Muscle of back (tissue), 11 donors: Measurements from ENCODE around the gene GGA1. TPM values are rescaled to one million over a fixed set of nuclear protein-coding genes. Genes with fewer than 3 reads are reported as not detected.

Source experiments
- DNase-seq, 3 donors: peaks; one replicate each; pipeline versions ENCODE4 v3.0.0 to v3.0.0-alpha.2; 2013
- polyA plus RNA-seq, 10 donors: library from polyadenylated mRNA; unstranded; fragments of 120-200 nt; gene quantifications; one replicate each; pipeline ENCODE4 v1.2.1, GENCODE V29; 2013; ENCODE audit not compliant: insufficient read length in 10 of 10

GGA1 gene
- polyA plus RNA-seq, 10 donors = 27.6 to 49.1 (median 34.4) TPM

GRCh38 chr22:37627545-37627944 lies 18.9 kb downstream of the GGA1 start:
- DNase-seq = no peak

GRCh38 chr22:37628830-37629229 lies 20.2 kb downstream of the GGA1 start:
- DNase-seq = no peak

GRCh38 chr22:37629928-37630327 lies 21.3 kb downstream of the GGA1 start:
- DNase-seq = no peak

GRCh38 chr22:37630839-37631435 lies 22.3 kb downstream of the GGA1 start:
- DNase-seq = no peak

GRCh38 chr22:37631448-37632173 lies 23.0 kb downstream of the GGA1 start:
- DNase-seq = peak in 1 of 3 donors; percentile 34

GRCh38 chr22:37632174-37633088 lies 23.8 kb downstream of the GGA1 start:
- DNase-seq = no peak

GRCh38 chr22:37633089-37633624 lies 24.5 kb downstream of the GGA1 start:
- DNase-seq = no peak

GRCh38 chr22:37633625-37634416 lies 25.2 kb downstream of the GGA1 start:
- DNase-seq = peak; percentile 84 to 98 (median 92)

- DNase-seq = no peak
Observed at GRCh38 chr22:37634417-37634924, 25.8 kb downstream of the GGA1 start.

- DNase-seq = no peak
Observed at GRCh38 chr22:37635157-37635556, 26.5 kb downstream of the GGA1 start.

- DNase-seq = no peak
Observed at GRCh38 chr22:37636186-37636948, 27.7 kb downstream of the GGA1 start.

- DNase-seq = no peak
Observed at GRCh38 chr22:37636949-37637273, 28.3 kb downstream of the GGA1 start.

GRCh38 chr22:37638391-37639069 lies 29.9 kb downstream of the GGA1 start:
- peak in 1 of 3 donors; percentile 36 for DNase-seq

- peak in 2 of 3 donors; percentile 59 to 84 for DNase-seq
Observed at GRCh38 chr22:37639070-37639760, 30.6 kb downstream of the GGA1 start, which contains the start of gene SH3BP1. SH3BP1 (plus strand) TSS chr22:37639669; CDS start chr22:37639788, 119 bp downstream.

- DNase-seq = peak in 1 of 3 donors; percentile 39
Observed at GRCh38 chr22:37639771-37640590, 31.3 kb downstream of the GGA1 start.

GRCh38 chr22:37640591-37641560 lies 32.2 kb downstream of the GGA1 start:
- DNase-seq = no peak

- DNase-seq = no peak
Observed at GRCh38 chr22:37641561-37641949, 32.9 kb downstream of the GGA1 start.
